PFSK-1 (cell line): Measurements from ENCODE around the gene RPP25L.

Experiments used
- POLR2AphosphoS5 ChIP-seq: IDR thresholded peaks from 2 replicates; pipeline ENCODE4 v1.6.1; 2012; ENCODE audit warnings: low read depth, mild to moderate bottlenecking, control low read depth, low read length, moderate library complexity
- REST ChIP-seq, 2 experiments: IDR thresholded peaks; 2 replicates each; pipeline versions ENCODE4 v1.6.1 to v1.8.0; 2011 to 2012; ENCODE audit warnings: low read depth in 2 of 2, low read length in 2 of 2, control low read depth in 1 of 2, inconsistent platforms in 1 of 2, mild to moderate bottlenecking in 1 of 2, moderate library complexity in 1 of 2; ENCODE audit not compliant: insufficient read depth in 1 of 2
- TAF1 ChIP-seq: IDR thresholded peaks from 2 replicates; pipeline ENCODE4 v1.6.1; 2012; ENCODE audit warnings: low read length, control low read depth, borderline replicate concordance; ENCODE audit not compliant: insufficient read depth

DNA sequence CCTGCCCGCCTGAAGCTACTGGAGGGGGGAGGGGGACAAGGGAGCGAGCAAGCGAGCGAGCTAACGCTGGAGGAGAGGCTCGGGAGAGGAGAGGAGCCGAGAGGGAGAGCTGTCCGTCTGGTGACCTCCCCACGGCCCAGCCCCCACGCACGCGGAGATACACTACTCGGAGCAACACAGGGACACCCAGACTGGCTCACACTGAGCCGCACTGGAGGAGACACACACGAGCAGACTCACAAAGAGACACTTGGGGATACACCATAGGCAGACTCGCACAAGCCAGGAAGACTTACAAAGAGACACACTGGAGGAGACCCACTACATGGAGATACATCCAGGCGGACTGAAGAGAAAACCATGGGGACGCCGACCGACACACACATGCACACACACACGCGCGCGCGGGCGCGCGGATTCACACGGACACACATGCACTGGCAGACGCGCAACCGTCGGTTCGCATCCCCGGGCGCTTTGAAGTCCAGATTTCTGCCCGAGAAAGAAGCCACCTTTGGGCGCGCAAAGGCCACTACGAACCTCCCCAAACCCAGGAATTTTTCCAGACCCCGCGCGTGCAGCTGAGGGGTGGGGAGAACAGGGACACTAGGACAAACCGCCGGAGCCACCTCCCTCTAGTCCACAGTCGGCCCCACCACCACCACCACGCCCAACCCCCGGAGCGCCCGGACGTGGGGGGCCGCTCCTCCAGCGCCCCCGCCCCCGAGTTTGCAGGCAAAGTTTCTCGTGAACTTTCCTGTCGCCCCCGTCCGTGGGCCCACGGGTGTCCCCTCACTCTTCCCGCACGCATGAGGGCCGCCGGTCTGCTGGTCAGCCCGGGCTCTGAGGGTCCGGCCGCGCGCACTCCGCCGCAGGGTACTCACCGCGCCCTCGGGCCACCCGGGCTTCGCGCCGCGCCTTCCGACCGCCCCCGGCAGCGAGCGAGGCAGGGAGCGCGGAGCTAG, 22.9 kb downstream of the RPP25L start:
- TF ChIP-seq REST (IDR thresholded peaks at IDR 0.05; ENCODE audit: insufficient read depth in 1 of 2, low read depth in 2 of 2, low read length in 2 of 2) (no peak), POLR2AphosphoS5 (no peak), TAF1 (no peak)
